ENCODE data around the gene SSR2.
A peak's percentile ranks its signal among the peaks of the same experiment; 100 is the strongest.
"Not testable (repeated sequence)": the region's sequence is repeated elsewhere in the genome, so short reads cannot be mapped to it uniquely, and the experiment has no call there.

Gene SSR2

DNA sequence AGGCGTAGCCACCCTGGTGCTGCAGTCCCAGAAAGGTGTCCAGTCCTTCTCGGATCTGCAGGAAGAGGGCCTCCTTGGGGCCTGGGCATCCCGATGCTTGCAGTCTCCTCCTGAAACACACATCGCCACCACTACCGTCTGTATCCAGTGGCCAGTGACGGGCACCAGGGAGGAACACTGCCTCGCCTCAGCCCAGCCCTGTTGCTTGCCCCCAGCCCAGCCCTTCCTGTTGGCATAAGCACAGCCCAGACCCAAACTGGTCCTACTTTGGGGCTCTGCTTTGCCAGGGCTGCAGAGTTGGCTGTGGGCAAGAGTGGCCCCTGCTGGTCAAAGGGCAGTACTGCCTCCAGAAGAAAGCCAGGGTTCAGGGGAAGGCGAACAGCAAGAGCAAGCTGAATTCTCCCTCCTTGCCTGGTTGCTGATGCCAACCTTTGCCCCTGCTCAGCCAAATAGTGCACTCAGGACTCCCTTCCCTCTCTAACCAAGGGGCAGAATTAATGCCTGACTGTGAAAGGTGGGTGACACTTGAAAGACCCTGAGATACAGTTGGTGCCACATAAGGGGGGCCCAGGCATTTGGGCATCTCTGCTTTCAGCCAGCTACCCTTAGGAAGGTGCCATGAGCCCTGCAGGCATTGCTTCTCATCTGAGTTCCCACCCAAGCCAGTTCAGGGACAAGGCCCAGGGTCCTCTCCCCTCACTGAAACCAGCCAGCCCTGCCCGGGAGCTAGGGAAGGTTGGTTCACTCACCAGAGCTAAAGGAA lies 31.3 kb downstream of the SSR2 start:
- peak; percentile 59 for DNase-seq

DNA sequence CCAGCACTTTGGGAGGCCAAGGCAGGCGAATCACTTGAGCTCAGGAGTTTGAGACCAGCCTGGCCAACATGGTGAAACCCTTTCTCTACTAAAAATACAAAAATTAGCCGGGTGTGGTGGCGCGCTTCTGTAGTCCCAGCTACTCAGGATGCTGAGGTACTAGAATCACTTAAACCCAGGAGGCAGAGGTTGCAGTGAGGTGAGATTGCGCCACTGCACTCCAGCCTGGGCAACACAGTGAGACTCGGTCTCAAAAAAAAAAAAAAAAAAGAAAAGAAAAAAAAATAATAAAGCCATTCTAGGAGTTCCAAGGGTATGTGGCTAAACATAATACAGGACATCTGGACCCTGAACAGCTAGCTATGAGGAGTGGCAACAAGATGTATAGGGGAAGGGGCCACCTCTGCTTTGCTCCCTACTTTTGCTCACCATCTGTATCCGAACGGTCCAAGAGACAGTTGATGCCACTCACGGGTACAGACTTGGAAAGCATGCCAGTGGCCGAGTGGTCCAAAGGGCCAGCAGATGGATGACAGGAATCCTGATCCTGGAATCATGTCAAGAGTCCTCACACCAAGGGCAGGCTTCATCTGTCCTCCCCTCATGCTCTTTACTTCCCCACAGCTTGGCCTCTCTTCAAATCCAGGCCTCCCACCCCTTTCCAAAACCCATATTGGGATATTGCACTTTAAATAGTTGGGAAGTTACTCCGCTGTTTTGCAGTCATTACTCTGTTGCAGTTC lies 35.7 kb downstream of the SSR2 start:
- not testable (repeated sequence) for DNase-seq

DNA sequence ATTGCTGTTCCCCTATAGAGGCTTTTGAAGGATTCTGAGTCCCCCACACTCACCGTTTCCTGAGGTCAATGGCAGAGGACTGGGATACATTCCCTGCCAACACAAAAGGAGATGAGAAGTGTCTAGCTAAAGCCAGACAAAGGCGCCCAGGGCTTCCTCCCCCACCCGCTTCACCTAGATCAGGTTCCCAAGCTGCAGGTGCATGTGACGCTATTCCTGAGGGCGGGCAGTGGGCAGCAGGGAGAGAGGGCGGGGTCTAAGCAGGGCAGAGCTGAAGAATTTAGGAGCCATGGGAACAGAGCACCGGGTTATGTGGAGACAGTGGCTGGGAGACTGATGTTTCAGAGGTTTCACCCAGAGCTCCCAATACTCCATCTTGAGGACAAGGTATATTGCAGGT lies 36.4 kb downstream of the SSR2 start:
- peak; percentile 76 for DNase-seq

DNA sequence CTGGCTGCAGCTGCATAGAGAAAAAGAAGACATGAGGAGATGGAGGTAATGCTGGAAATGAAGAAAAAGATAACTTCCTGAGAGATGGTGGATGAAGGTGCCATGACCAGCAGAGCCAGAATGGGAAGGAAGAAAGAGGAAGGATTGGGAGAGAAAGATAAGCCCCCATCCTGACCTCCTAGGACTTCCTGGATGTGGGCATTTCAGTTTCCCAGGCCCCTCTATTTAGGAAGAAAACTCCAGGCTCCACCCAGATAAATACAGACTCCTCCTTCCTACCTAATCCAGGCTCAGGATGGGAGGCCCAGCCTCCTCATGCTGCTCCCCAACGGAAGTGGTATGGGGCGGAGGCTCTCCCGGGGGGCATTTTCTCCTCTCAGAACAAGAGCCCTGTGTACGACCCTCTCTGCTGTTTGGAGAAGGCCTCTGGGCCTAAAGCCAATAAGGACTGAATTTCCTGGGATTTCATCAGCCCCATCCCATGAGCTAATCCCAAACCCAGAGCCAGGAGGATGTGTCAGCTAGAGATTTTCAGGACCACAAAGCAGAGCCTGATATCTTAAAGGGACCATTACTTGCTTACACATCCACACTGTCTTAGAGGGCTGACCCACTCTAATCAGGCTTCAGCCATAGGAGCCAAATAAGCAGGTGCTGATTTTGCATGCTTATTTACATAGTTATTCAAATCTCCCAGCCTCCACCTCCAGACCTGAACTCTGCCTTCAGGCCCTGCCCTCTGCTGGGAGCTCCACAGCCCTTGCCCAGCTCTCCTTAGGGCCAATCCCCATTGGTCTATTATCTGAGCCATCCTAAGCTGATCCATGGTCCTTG lies 37.3 kb downstream of the SSR2 start:
- peak; percentile 20 for DNase-seq

DNA sequence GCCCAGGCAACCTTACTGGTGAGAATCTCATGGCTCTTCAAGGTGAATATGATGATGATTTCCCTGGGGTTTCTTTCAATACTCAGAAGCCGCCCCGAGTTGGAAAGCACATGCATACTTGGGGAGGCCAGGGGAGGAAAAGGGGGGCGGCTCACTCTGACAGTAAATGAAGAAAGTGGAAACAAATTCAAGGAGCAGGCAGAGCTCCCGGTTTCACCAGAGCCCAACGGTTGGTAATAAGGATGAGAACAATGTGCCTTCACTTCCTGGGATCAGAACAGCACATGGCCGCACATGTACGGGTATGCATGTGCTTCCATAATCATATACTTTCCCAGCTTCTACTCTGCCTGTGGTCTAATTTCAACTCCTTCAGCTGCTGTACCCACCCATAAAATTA lies 38.6 kb downstream of the SSR2 start:
- no peak for DNase-seq

DNA sequence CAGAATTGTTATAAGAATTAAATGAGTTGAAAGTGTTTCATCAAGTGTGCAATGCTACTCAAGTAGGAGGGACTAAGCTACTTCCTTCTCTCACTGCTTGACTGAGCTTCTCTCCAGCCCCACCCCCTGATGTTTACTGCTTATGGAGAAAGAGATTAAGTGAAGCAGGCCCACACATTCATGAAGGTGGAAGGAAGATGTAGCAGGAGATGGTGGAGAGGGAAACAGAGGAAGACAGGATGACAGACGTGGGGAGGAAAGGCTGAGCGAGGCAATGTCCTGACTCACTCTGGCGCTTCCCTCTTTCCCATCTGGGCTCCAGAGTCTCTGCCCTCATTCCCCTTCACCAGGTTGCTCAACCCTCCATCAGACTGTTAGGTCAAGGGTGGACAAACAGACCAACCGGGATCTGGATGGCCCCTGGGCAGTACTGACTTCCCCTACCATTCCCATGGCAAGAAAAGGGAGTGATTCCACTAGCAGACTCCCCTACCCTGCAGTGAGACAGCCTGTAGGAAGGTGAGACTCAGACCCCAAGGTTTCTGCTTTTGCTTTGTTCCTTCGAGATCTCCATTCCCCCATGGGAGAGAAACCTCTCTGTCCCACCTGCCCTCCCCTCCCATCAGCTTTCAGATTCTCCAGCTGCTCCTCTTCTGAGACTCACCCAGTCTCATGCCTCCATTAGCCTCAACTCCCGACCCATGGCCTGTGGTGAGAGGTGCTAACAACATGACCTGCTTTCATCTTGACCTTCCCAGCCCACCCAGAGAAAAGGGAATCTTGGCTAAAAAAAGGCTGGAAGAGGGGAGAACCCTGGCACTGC lies 39.3 kb downstream of the SSR2 start:
- no peak for DNase-seq

- no peak for DNase-seq
Observed at GRCh38 chr1:155979597-155980343, 41.0 kb downstream of the SSR2 start.

- no peak for DNase-seq
Observed at GRCh38 chr1:155978973-155979429, 41.8 kb downstream of the SSR2 start.

DNA sequence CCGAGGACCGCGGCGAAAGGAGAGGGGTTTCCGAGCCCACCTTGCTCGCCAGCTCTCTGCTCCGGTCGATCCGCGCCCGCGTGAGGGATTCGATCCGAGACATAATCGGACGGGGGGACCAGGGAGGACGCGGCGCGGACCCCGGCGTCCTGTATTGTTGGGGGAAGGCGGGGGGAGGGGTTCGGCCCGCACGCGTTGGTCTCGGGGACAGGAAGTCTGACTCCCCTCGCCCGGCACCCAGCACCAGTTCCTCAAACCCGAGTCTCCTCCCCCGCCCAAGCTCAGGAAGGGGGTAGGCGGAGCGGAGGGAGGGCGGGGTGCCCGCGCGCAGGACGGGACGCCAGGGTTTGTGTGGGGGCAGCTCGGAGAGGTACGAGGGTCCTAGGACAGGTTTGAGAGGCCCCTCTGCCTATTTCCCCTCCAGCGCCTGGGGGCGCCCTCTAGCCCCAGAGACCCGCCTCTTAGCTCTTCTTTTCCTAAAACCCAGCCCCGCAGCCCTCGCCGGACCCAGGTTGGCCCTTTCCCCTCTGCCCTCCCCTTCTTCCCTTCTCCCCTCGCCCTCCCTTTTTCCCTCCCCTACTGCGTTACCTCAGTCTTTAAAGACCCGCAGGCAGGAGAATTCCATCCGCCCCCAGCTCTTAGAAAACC lies 42.3 kb downstream of the SSR2 start, which contains the start of gene ARHGEF2:
Gene ARHGEF2 (minus strand): TSS at position 223 of the 648 bp plus-strand sequence. CDS start 120 bp downstream, at position 103.
- DNase-seq, result peak; percentile 46

GRCh38 chr1:155977690-155978324 lies 42.9 kb downstream of the SSR2 start:
- DNase-seq, result no peak

GRCh38 chr1:155976913-155977689 lies 43.6 kb downstream of the SSR2 start:
- DNase-seq, result no peak

DNA sequence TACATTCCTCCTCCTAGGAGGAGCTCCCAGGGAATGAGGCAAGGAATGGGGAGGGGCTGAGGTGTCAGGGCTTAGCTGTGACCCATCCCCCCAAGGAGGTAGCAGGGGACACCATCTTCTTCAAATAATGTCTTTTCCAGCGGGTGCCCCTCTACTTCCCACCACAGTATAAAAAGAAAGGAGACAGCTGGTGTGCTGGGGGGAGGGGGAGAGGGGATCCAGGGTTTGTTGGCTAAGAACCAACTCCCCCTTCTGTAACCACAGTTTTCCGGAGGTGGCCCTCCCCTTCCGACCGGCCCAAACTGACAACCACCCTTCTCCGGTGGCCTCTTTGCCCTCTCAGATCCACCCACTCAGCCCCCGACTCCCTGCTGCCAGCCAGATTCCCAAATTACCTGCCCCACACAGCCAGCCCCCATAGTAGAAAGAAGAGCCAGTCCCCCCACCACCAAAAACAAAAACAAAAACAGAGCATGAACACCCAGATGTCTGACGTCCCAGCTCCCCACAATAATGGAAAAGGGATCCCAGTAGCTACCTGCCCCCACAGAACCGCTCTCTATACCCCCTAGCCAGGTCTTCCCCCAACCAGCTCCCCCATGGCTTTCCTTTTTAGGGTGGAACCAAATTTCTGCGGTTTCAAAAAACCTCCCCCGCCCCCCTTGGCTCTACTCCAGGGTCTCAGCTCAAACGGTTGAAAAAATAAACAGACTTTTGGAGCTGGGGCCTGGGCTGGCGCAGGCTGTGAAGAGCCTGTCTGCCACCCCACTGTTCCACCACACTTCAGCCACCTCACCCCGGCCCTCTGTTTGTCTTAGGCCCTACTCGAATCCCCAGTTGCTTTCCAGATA lies 44.5 kb downstream of the SSR2 start:
- DNase-seq, result no peak

DNA sequence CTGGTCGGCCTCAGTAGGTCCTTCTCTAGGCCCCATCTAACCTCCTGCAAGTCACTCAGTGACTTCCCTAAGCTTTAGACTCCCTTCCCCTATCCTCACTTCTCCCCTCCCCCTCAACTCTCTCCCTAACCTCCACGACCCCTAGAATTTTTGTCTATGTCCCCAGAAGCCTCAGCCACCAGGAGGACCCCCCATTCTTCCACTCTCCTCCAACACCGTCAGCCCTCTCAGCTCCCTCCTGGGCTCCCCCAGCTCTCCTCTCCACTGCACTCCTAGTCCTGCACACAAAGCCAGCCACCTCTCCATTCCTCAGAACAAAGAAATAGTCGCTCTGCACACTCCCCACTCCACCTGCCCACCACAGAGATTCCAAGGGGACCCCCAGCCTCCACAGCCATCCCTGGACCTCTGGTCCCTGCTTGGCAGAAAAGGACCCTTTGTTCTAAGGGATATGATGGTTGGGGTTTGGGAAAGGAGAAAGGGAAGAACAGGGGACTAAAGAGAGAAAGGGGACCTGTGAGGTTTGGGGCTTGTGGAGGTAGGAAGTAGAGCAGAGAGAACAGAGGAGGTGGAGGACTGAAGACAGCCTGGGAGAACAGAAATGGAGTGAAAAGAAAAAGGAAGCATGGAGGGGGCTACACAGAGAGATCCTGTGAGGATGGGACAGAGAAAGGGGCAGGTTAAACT lies 45.2 kb downstream of the SSR2 start:
- DNase-seq, result no peak

DNA sequence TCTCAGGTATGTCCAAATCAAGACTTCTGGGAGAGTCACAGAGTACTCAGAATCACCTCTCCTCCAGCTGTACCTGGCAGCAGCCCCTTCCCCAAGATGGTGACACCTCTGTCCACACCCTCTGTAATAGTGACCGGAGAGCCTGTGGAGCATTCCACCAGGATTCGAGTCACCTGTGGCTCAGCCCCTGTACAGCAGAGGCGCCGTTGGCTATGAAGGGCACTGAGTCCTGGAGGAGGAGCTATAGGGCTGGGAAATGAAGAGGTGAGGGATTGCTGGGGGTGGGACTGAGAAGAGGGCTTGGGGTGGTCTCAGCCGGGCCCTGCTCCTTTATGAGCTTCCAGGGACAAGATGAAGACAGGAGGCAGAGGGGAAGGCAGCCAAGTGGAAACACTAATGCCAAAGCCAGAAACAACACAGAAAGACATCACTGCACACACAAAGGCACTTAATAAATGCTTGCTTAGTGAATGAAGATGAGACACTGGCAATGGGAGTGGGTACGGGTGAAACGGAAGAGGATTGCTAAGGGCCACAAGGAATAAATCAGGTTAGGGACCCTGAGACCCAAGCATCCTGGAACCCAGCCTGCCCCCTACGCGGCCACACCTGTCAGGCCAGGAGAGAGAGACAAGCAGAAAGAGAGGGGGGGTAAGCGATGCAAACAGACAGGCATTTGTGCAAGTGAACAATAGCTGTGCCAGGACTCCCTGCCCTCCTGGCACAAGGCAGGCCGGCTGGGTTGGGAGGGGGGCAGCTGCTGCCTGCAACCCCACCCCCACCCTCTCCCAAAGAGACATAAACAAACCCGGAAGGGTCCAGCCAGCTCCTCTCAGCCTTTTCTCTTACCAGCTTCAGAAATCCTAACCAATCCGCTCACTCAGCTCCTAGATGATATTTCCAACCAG lies 46.3 kb downstream of the SSR2 start:
- no peak for DNase-seq

GRCh38 chr1:155973723-155974122 lies 47.0 kb downstream of the SSR2 start:
- no peak for DNase-seq

GRCh38 chr1:155971910-155972809 lies 48.6 kb downstream of the SSR2 start:
- DNase-seq, result no peak
